Sigmoid colon (tissue), 7 donors: Measurements from ENCODE around the gene ADAMTS10. TPM values are rescaled to one million over a fixed set of nuclear protein-coding genes. Genes with fewer than 3 reads are reported as not detected.

Source experiments
- DNase-seq: peaks from one replicate; pipeline ENCODE4 v3.0.0-alpha.2; 2019
- H3K27ac ChIP-seq, 4 donors: fragments of 200-600 bp; sonication (generic); one replicate each; pipeline ENCODE4 v1.5.1; 2016 to 2019; ENCODE audit warnings: mild to moderate bottlenecking in 1 of 4
- H3K27me3 ChIP-seq, 3 donors: fragments of 200-600 bp; sonication (generic); one replicate each; pipeline ENCODE4 v1.5.1; 2019; ENCODE audit warnings: mild to moderate bottlenecking in 1 of 3
- H3K36me3 ChIP-seq, 4 donors: fragments of 200-600 bp; sonication (generic); one replicate each; pipeline ENCODE4 v1.5.1; 2016 to 2019
- H3K4me1 ChIP-seq, 4 donors: fragments of 200-600 bp; sonication (generic); one replicate each; pipeline ENCODE4 v1.5.1; 2017 to 2019
- H3K4me3 ChIP-seq, 4 donors: fragments of 200-600 bp; sonication (generic); one replicate each; pipeline ENCODE4 v1.5.1; 2017 to 2019; ENCODE audit warnings: mild to moderate bottlenecking in 2 of 4, moderate library complexity in 1 of 4
- H3K9me3 ChIP-seq, 4 donors: fragments of 200-600 bp in 3 of 4; sonication (generic) in 3 of 4; one replicate each; pipeline versions ENCODE4 v1.5.1 to v1.6.1; 2013 to 2019
- CTCF ChIP-seq, 4 experiments: fragments of 450-650 bp in 3 of 4; fragments of 200-600 bp in 1 of 4; IDR thresholded peaks; one replicate each; pipeline ENCODE4 v1.5.1; 2016 to 2019; ENCODE audit warnings: antibody characterized with exemption in 4 of 4, mild to moderate bottlenecking in 3 of 4, moderate library complexity in 2 of 4
- EP300 ChIP-seq, 4 donors: sonication (generic); formaldehyde crosslinking; IDR thresholded peaks; one replicate each; pipeline ENCODE4 v1.6.1; 2017; ENCODE audit warnings: antibody characterized with exemption in 4 of 4
- POLR2A ChIP-seq, 2 donors: fragments of 450-650 bp; IDR thresholded peaks; one replicate each; pipeline ENCODE4 v1.6.1; 2016; ENCODE audit warnings: antibody characterized with exemption in 2 of 2, mild to moderate bottlenecking in 2 of 2, moderate library complexity in 2 of 2
- POLR2AphosphoS5 ChIP-seq, 4 donors: sonication (generic); formaldehyde crosslinking; IDR thresholded peaks; one replicate each; pipeline ENCODE4 v1.6.1; 2017; ENCODE audit warnings: antibody characterized with exemption in 4 of 4
- WGBS, 2 donors: extraction: QIAGEN DNeasy Blood & Tissue Kit; methylation state at CpG; one replicate each; pipeline ENCODE4 v1.1.7; 2013; 5-methylcytosine and 5-hydroxymethylcytosine counted together
- intact Hi-C: fragments of 100-400 bp; cut with DNase I; formaldehyde crosslinking; loops from one replicate; pipeline ENCODE4 v1.15.1; 2023
- polyA plus RNA-seq, 3 donors: library from polyadenylated mRNA; stranded (reverse); fragments of 200-250 nt; gene quantifications; one replicate each; pipeline ENCODE4 v1.2.3, GENCODE V29; 2013
- total RNA-seq, 4 donors: library from RNA; depleted of rRNA; stranded (reverse); fragments of >200 nt; gene quantifications; one replicate each; pipeline ENCODE4 v1.1.0, GENCODE V29; 2016
- donor health status: healthy with polysubstance abuse.
- donor health status: Bipolar disorder and iron deficiency.
- donor health status: healthy.

The ADAMTS10 gene
- total and polyA plus RNA-seq, 7 donors, result 1.2 to 90.6 (median 21.1) TPM; not detected in 1

DNA sequence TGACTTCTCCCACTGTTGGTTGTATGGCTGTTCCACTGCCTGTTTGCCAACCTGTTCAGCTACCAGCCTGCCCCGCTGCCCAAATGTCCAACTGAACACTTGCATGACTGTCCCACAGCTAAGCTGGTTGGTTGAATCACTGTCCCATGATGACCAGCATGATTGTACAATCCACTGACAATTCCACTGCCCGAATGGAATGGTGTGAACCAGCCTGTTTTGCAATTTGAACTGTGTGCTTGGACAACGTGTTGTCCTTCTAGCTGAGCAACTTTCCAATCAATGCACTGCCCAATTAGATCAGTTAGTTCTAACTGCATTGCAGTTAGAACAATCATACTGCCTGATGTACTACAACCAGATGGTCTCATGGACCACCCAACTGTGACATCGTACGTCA lies 8.7 kb downstream of the ADAMTS10 start:
- DNase-seq, result no peak
- H3K9me3 ChIP-seq, result peaks cover 0 to 2% (median 0%) of the 10 kb centered on the region in 4 donors
- no peak overlapping the region for H3K4me3 ChIP-seq
- TF ChIP-seq POLR2A (IDR thresholded peaks at IDR 0.05) (no peak), POLR2AphosphoS5 (IDR thresholded peaks at IDR 0.05) (no peak), CTCF (IDR thresholded peaks at IDR 0.05) (no peak), EP300 (IDR thresholded peaks at IDR 0.05) (no peak)
- H3K4me1 ChIP-seq, result no peaks in the 10 kb centered on the region
- no peaks in the 10 kb centered on the region for H3K27me3 ChIP-seq
- no peak overlapping the region for H3K27ac ChIP-seq
- H3K36me3 ChIP-seq, result peaks cover 6 to 62% (median 15%) of the 10 kb centered on the region in 4 donors
- 84 to 94% methylated on average over 5 of the region's 5 CpGs for WGBS, 2 donors
- intact Hi-C loops, result no loop called here

GRCh38 chr19:8600816-8601215 lies 9.7 kb downstream of the ADAMTS10 start:
- H3K9me3 ChIP-seq, result peaks cover 0 to 2% (median 0%) of the 10 kb centered on the region in 4 donors
- H3K4me3 ChIP-seq, result no peak overlapping the region
- no peak for DNase-seq
- intact Hi-C loops, result no loop called here
- no peaks in the 10 kb centered on the region for H3K27me3 ChIP-seq
- no peaks in the 10 kb centered on the region for H3K4me1 ChIP-seq
- H3K27ac ChIP-seq, result no peak overlapping the region
- TF ChIP-seq POLR2A (IDR thresholded peaks at IDR 0.05) (no peak), CTCF (IDR thresholded peaks at IDR 0.05) (no peak), POLR2AphosphoS5 (IDR thresholded peaks at IDR 0.05) (no peak), EP300 (IDR thresholded peaks at IDR 0.05) (no peak)
- WGBS, 2 donors, result 92 to 93% methylated on average over 16 of the region's 16 CpGs
- peaks cover 6 to 71% (median 18%) of the 10 kb centered on the region in 4 donors for H3K36me3 ChIP-seq

DNA sequence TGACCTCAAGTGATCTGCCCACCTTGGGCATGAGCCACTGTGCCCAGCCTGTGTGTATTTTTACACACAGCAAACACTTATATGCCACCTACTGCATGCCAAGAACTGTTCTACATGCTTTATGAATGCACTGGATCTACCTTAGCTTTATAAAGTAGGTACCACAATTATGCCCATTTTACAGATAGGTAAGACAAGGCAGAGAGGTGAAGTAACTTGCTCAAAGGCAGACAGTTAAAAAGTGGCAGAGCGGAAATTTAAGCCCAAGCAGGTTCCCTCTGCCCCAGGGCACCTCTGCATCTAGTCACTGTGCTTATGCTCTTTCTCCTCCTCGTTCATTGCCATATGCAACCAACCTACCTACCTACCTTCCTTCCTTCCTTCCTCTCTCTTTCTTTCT lies 10.5 kb downstream of the ADAMTS10 start:
- Histone ChIP-seq H3K27me3 (no peaks in the 10 kb centered on the region), H3K27ac (no peak overlapping the region), H3K36me3 (peaks cover 4 to 72% (median 19%) of the 10 kb centered on the region in 4 donors), H3K4me3 (no peak overlapping the region), H3K4me1 (peaks cover 0 to 7% (median 4%) of the 10 kb centered on the region in 4 donors), H3K9me3 (peaks cover 0 to 2% (median 0%) of the 10 kb centered on the region in 4 donors)
- intact Hi-C loops, result no loop called here
- WGBS, 2 donors, result 87 to 96% methylated on average over 2 of the region's 2 CpGs
- TF ChIP-seq CTCF (IDR thresholded peaks at IDR 0.05) (no peak), EP300 (IDR thresholded peaks at IDR 0.05) (no peak), POLR2A (IDR thresholded peaks at IDR 0.05) (no peak), POLR2AphosphoS5 (IDR thresholded peaks at IDR 0.05) (no peak)
- no peak for DNase-seq

DNA sequence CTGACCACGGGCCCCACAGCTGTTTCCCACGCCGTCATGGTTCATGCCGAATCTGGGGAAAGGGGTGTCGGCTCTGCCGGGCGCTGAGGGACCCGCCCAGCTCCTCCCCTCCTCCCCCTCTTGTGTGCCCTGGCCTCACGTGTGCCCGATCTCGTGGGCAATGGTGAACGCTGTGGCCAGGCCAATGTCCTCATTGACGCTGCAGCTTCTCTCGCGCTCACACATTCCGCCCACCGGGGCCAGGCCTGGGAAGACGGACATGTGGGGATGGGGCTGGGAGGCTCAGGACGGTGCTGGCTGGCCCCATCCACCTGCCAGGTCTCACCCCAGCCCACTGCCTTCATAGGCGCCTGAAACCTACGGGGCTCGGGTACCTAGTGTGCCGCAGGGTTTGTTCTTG lies 14.3 kb downstream of the ADAMTS10 start:
- Histone ChIP-seq H3K27ac (no peak overlapping the region), H3K4me1 (peaks cover 0 to 28% (median 23%) of the 10 kb centered on the region in 4 donors), H3K9me3 (peaks cover 0 to 6% (median 0%) of the 10 kb centered on the region in 4 donors), H3K27me3 (no peaks in the 10 kb centered on the region), H3K4me3 (no peak overlapping the region), H3K36me3 (peaks cover 0 to 40% (median 10%) of the 10 kb centered on the region in 4 donors)
- 81 to 86% methylated on average over 23 of the region's 23 CpGs for WGBS, 2 donors
- intact Hi-C loops, result no loop called here
- DNase-seq, result no peak
- TF ChIP-seq POLR2AphosphoS5 (IDR thresholded peaks at IDR 0.05) (no peak), POLR2A (IDR thresholded peaks at IDR 0.05) (no peak), EP300 (IDR thresholded peaks at IDR 0.05) (no peak), CTCF (IDR thresholded peaks at IDR 0.05) (no peak)

DNA sequence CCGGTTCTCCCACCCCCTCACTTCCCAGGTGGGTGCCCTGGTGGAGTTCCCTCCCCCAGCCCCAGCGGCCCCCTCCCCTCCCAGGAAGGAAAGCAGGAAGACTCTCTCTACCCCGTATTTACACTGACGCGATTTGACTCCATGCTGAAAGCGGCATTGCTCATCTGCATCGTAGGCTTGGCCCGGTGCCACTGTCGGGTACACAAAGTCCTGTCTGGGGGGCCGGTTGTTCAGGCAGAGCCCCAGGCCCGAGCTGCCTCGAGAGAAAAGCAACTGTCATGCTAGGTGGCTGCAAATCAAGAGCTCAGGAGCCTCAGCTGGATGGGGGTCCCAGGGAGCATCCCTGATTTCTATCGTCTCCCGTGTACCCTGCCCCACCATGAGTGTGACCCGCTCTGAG lies 14.9 kb downstream of the ADAMTS10 start:
- H3K4me3 ChIP-seq, result no peak overlapping the region
- H3K27me3 ChIP-seq, result no peaks in the 10 kb centered on the region
- DNase-seq, result no peak
- H3K4me1 ChIP-seq, result peaks cover 0 to 28% (median 23%) of the 10 kb centered on the region in 4 donors
- peaks cover 0 to 6% (median 0%) of the 10 kb centered on the region in 4 donors for H3K9me3 ChIP-seq
- no peak overlapping the region for H3K27ac ChIP-seq
- intact Hi-C loops, result no loop called here
- H3K36me3 ChIP-seq, result peaks cover 0 to 34% (median 8%) of the 10 kb centered on the region in 4 donors
- 65 to 84% methylated on average over 15 of the region's 15 CpGs for WGBS, 2 donors
- no peak for TF ChIP-seq EP300 (IDR thresholded peaks at IDR 0.05)
- no peak for TF ChIP-seq POLR2AphosphoS5 (IDR thresholded peaks at IDR 0.05)
- no peak for TF ChIP-seq POLR2A (IDR thresholded peaks at IDR 0.05)
- no peak for TF ChIP-seq CTCF (IDR thresholded peaks at IDR 0.05)
